ENCODE data around the gene TIMD4. TPM values are rescaled to one million over a fixed set of nuclear protein-coding genes. Genes with fewer than 3 reads are reported as not detected.

The TIMD4 gene
- total RNA-seq (1 to 10 TPM in 1 of 10 donors, under 1 TPM in 3, not detected in 6; 0.17 to 2.3 (median 0.26) TPM), polyA plus RNA-seq (under 1 TPM in 1 of 2 donors, not detected in 1; 0.07 TPM)
- long read RNA-seq, donor 1: 0 reads
- long read RNA-seq, donor 2: 0 reads
- long read RNA-seq, donor 3: 0 reads

- no peaks in the 10 kb centered on the region for H3K4me1 ChIP-seq
- intact Hi-C loops (cut with DNase I): no loop called here
- 91 to 97% methylated on average over 4 of the region's 4 CpGs for WGBS, 2 donors
- TF ChIP-seq CTCF (IDR thresholded peaks at IDR 0.05): no peak
- H3K4me3 ChIP-seq: no peak within 1 kb of the TSS
- H3K27me3 ChIP-seq: peaks cover 0 to 5% (median 0%) of the 10 kb centered on the region in 7 donors
- no peak for DNase-seq
- peak in 2 of 8 donors; percentile 22 to 42 for ATAC-seq
- H3K9me3 ChIP-seq: peaks cover 0 to 14% (median 0%) of the 10 kb centered on the region in 11 donors
- no peaks in the 10 kb centered on the region for H3K36me3 ChIP-seq
- H3K27ac ChIP-seq: no peak within 1 kb of the TSS
These were observed at the start of gene TIMD4 for GRCh38 chr5:156963125-156963524. TIMD4 (minus strand) TSS chr5:156963226; CDS start chr5:156963198, 28 bp downstream.

GRCh38 chr5:157006262-157006661, 43.2 kb upstream of the TIMD4 start:
- intact Hi-C loops (cut with DNase I): no loop called here
- Histone ChIP-seq H3K9me3 (peaks cover 0 to 11% (median 0%) of the 10 kb centered on the region in 11 donors), H3K4me1 (no peaks in the 10 kb centered on the region), H3K27me3 (no peaks in the 10 kb centered on the region), H3K27ac (no peak overlapping the region), H3K36me3 (no peaks in the 10 kb centered on the region), H3K4me3 (no peak overlapping the region)
- no peak for TF ChIP-seq CTCF (IDR thresholded peaks at IDR 0.05)
- ATAC-seq: no peak
- no peak for DNase-seq
- 69 to 81% methylated on average over 2 of the region's 2 CpGs for WGBS, 2 donors

GRCh38 chr5:157004893-157005551, 42.0 kb upstream of the TIMD4 start:
- Histone ChIP-seq H3K4me1 (no peaks in the 10 kb centered on the region), H3K4me3 (no peak overlapping the region), H3K27ac (no peak overlapping the region), H3K9me3 (peaks cover 0 to 23% (median 12%) of the 10 kb centered on the region in 11 donors), H3K36me3 (no peaks in the 10 kb centered on the region), H3K27me3 (no peaks in the 10 kb centered on the region)
- no peak for TF ChIP-seq CTCF (IDR thresholded peaks at IDR 0.05)
- DNase-seq (no peak), ATAC-seq (no peak)
- intact Hi-C loops (cut with DNase I): no loop called here

- no peak for DNase-seq
- peaks cover 0 to 16% (median 0%) of the 10 kb centered on the region in 11 donors for H3K9me3 ChIP-seq
- H3K36me3 ChIP-seq: no peaks in the 10 kb centered on the region
- ATAC-seq: no peak
- H3K27ac ChIP-seq: no peak overlapping the region
- no peaks in the 10 kb centered on the region for H3K27me3 ChIP-seq
- intact Hi-C loops (cut with DNase I): no loop called here
- no peaks in the 10 kb centered on the region for H3K4me1 ChIP-seq
- TF ChIP-seq CTCF (IDR thresholded peaks at IDR 0.05): no peak
- H3K4me3 ChIP-seq: no peak overlapping the region
- 74 to 76% methylated on average over 4 of the region's 4 CpGs for WGBS, 2 donors
These were observed 28.7 kb upstream of the TIMD4 start for GRCh38 chr5:156991714-156992113.

All from heart right ventricle (tissue), 16 donors.